Renal cortical epithelial cell (primary cell): ENCODE data around the gene CAMTA2. TPM values are rescaled to one million over a fixed set of nuclear protein-coding genes. Genes with fewer than 3 reads are reported as not detected.

Source experiments
- DNase-seq: peaks from one replicate; pipeline ENCODE4 v3.0.0-alpha.2; 2011; ENCODE audit warnings: low read depth
- total RNA-seq: library from RNA; depleted of rRNA; stranded (reverse); fragments of >200 nt; gene quantifications from 2 replicates; pipeline ENCODE4 v1.2.3, GENCODE V29; 2014

The CAMTA2 gene
- total RNA-seq, 1 donor from 2014 or later = 37.9 TPM

- DNase-seq = peak; percentile 76
Observed at GRCh38 chr17:4948166-4948930, 39.1 kb downstream of the CAMTA2 start, which contains the start of gene PFN1. PFN1 (minus strand) TSS chr17:4948530; CDS start chr17:4948394, 136 bp downstream.

GRCh38 chr17:4947411-4948165 is 39.9 kb downstream of the CAMTA2 start:
- DNase-seq = no peak

- no peak for DNase-seq
Observed at GRCh38 chr17:4947010-4947410, 40.5 kb downstream of the CAMTA2 start.

DNA sequence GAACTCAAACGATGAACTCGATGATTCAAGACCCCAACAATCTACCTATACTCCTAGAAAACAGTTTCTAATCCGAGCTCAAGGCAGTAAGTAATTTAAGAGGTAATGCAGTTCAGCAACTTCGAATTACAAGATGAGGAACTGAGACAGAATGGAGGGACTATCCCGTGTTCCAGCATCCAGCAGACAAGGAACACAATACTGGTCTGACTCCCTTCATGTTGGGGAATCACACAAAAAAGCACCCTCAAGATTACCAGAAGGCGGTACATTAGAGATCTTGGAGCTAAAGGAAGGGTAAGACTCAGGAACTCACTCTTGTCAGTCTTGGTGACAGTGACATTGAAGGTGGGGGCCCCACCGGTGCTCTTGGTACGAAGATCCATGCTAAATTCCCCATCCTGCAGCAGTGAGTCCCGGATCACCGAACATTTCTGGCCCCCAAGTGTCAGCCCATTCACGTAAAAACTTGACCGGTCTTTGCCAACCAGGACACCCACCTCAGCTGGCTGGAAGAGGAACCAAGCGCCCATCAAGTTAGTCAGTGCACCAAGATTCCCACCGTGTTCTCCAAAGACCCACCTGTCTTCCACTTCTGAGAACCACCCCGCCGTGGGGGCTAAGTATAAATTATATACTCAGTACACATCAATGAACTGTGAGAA is 41.0 kb downstream of the CAMTA2 start:
- no peak for DNase-seq

DNA sequence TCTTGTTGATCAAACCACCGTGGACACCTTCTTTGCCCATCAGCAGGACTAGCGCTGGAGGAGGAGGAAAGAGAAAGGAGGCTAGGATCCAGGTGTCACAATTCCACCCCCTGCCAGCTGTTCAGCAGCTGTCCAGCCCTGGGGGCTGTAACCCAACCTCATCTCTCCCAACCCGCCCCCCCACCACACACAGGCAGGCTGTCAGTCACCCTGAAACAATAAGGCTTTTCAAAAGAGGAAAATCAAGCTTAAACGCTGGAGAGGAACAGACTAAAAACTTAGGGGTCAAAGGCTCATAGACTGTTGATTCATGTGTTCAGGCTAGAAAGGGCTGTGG is 41.6 kb downstream of the CAMTA2 start:
- DNase-seq = no peak

- DNase-seq = peak; percentile 79
Observed at GRCh38 chr17:4945176-4945943, 42.1 kb downstream of the CAMTA2 start.

- DNase-seq = no peak
Observed at GRCh38 chr17:4944554-4945175, 42.8 kb downstream of the CAMTA2 start.

DNA sequence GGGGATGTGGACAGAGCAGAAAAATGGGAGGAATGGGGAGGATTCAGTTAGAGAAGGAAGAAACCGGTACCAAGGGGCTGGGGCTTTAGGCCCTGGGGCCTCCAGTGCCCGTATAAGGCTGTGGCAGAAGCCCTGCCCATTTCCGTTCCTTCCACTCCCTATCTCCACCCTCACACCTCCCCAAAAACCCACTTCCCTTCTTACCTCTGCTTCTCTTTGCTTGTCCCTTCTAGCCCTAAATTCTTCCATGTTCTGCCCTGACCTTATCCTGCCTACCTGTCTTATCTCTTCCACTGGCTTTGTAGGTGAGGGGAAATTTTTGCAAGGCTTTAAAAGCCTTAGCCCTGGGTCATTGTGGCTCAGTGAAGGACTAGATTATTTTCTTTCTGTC is 43.3 kb downstream of the CAMTA2 start:
- DNase-seq = no peak

DNA sequence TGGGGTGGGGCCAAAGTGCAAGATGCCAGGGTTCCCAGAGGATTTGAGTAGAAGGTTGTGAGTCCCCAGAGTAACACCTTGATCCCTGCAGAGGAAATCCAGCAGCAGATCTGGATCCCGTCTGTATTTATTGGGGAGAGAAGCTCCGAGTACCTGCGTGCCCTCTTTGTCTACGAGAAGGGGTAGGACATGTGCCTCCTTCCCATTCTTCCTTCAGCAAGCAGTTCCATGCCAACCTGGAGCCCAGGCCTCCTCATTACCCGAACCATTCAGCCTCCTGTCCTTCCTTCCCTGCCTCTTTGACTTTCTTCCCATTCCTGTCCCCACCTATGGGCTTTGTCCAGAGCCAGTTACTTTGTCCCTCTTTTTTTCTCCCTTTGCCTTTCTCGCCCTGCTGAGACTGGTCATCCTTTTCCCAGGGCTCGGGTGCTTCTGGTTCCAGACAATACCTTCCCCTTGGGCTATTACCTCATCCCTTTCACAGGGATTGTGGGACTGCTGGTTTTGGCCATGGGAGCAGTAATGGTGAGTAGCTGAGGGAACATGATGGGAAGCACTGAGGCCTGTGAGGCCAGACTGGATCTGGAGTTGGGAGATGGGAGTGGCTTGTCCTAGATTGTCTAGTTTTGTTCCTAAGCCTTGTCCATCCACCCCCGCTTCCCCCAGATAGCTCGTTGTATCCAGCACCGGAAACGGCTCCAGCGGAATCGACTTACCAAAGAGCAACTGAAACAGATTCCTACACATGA is 44.5 kb downstream of the CAMTA2 start:
- no peak for DNase-seq

DNA sequence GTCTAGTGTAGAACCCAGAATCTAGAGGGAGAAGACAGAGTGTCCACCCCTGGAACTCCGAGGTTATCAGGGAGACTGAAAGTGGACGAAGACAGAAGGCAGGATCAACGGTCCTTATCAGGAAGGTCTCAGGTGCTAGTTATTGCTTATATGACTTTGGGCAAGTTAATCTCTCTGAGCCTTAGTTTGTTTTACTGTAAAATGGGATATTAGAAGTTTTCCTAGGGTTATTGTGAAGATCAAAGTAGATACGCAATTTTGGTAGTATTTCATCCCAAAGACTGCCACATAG is 46.2 kb downstream of the CAMTA2 start:
- DNase-seq = no peak

DNA sequence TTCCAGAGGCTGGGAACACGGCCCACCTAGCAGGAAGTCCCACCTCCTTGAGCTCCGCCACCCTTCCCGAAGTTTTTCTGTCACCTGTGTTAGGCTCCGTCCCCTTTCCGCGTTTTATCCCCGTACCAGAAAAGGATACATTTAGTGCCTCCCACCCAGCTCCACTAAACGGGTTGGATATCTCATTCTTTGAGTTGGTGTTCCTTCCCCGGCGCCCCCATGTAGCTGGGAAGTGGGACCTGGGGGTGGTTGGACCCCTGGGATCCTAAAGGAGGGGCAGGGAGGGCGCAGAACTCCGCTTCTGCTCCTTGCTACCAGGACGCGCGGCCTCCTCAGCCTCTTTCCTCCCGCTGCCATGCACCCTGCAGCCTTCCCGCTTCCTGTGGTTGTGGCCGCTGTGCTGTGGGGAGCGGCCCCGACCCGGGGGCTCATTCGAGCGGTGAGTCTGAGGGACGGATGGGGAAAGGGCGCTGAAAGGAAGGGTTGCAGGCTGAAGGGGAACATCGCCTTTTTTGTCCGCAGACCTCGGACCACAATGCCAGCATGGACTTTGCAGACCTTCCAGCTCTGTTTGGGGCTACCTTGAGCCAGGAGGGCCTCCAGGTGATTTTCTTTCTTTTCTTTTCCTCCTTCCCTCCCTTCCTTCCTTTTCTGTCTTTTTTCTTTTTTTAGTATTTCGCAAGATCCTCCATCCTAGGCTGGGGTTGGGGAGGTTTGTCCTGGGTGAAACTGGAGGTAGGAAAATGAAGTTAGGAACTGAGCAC is 46.7 kb downstream of the CAMTA2 start:
- DNase-seq = no peak

GRCh38 chr17:4939796-4940554 is 47.5 kb downstream of the CAMTA2 start, which contains the start of the genes RNF167 and SLC25A11:
RNF167 (plus strand) TSS chr17:4940268; CDS start chr17:4940910, 642 bp downstream.
SLC25A11 (minus strand) TSS chr17:4940046; CDS start chr17:4939910, 136 bp downstream.
- peak; percentile 99 for DNase-seq

DNA sequence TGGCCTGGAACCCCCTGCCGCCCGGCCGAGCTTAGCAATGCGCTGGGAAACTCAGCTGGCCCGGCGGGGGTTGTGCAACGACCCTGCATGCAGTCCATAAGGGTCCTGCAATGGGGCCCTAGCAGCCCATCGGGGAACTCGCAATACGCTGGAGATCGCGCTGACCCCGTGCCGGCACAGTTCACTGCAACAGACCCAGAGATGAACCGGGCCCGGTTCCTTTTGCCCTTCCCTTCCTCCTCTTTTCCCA is 48.0 kb downstream of the CAMTA2 start:
- DNase-seq = no peak

GRCh38 chr17:4938688-4939545 is 48.6 kb downstream of the CAMTA2 start:
- no peak for DNase-seq

- DNase-seq = no peak
Observed at GRCh38 chr17:4938069-4938491, 49.4 kb downstream of the CAMTA2 start.

DNA sequence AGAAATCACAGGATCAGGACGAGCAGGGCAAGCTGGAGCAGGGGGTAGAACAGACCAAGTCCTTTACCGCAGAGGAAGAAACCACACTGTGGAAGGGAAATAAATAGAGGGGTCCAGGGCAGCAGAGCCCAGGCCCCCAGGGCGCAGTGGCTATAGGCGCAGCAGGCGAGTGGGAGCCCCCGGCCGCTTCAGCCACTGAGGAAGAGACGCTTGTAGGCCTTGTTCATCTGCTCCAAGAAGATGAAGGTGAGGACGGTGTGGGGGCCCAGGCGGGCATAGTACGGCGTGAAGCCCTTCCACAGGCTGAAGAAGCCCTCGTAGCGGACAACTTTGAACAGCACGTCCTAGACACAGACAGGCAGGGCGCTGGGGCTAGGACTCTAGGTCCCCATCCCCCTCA is 49.9 kb downstream of the CAMTA2 start:
- DNase-seq = no peak

GRCh38 chr17:4936436-4936835 is 51.0 kb downstream of the CAMTA2 start:
- DNase-seq = no peak

- no peak for DNase-seq
Observed at GRCh38 chr17:4935650-4936049, 51.8 kb downstream of the CAMTA2 start.
